Mesodermal cell (in vitro differentiated cells): Measurements from ENCODE around the gene NEK11.

Source experiments
- H3K27ac ChIP-seq: 2 replicates; pipeline ENCODE4 v1.7.0; 2013; ENCODE audit warnings: mild to moderate bottlenecking, low read depth, low read length, moderate library complexity; ENCODE audit not compliant: severe bottlenecking
- H3K36me3 ChIP-seq: 2 replicates; pipeline ENCODE4 v1.7.1; 2013; ENCODE audit warnings: mild to moderate bottlenecking, low read length, moderate library complexity; ENCODE audit not compliant: control insufficient read depth, insufficient read depth
- H3K4me1 ChIP-seq: one replicate; pipeline ENCODE4 v1.7.1; 2013; ENCODE audit warnings: mild to moderate bottlenecking, low read length; ENCODE audit not compliant: insufficient read depth, control insufficient read depth, poor library complexity, severe bottlenecking
- H3K4me3 ChIP-seq: 2 replicates; pipeline ENCODE4 v1.7.0; 2013; ENCODE audit warnings: low read length, control low read depth, mild to moderate bottlenecking; ENCODE audit not compliant: insufficient read depth, poor library complexity, severe bottlenecking; ENCODE audit errors: extremely low read depth
- H3K9me3 ChIP-seq: 2 replicates; pipeline ENCODE4 v1.7.1; 2013; ENCODE audit warnings: mild to moderate bottlenecking, low read length, moderate library complexity; ENCODE audit not compliant: control insufficient read depth
- WGBS, 2 experiments: methylation state at CpG; one replicate each; pipeline ENCODE4 v1.1.5; 2013; ENCODE audit warnings: missing lambda C conversion rate in 2 of 2; ENCODE audit not compliant: insufficient coverage in 2 of 2; 5-methylcytosine and 5-hydroxymethylcytosine counted together

The NEK11 gene

GRCh38 chr3:131299836-131300235, 273.2 kb downstream of the NEK11 start:
- no peak overlapping the region for H3K4me3 ChIP-seq
- H3K4me1 ChIP-seq, result no peaks in the 10 kb centered on the region
- no peak overlapping the region for H3K27ac ChIP-seq
- H3K36me3 ChIP-seq, result no peaks in the 10 kb centered on the region
- no CpG with 5 or more reads among the region's 1 CpG for WGBS, 2 experiments
- H3K9me3 ChIP-seq, result no peaks in the 10 kb centered on the region

- no peak overlapping the region for H3K27ac ChIP-seq
- H3K4me3 ChIP-seq, result no peak overlapping the region
- no peaks in the 10 kb centered on the region for H3K36me3 ChIP-seq
- no peaks in the 10 kb centered on the region for H3K4me1 ChIP-seq
- H3K9me3 ChIP-seq, result no peaks in the 10 kb centered on the region
Measured at GRCh38 chr3:131303848-131304247, 277.2 kb downstream of the NEK11 start.

- 85 to 92% methylated on average over 4 to 5 of the region's 5 CpGs for WGBS, 2 experiments
Measured at GRCh38 chr3:131304890-131305289, 278.2 kb downstream of the NEK11 start.

DNA sequence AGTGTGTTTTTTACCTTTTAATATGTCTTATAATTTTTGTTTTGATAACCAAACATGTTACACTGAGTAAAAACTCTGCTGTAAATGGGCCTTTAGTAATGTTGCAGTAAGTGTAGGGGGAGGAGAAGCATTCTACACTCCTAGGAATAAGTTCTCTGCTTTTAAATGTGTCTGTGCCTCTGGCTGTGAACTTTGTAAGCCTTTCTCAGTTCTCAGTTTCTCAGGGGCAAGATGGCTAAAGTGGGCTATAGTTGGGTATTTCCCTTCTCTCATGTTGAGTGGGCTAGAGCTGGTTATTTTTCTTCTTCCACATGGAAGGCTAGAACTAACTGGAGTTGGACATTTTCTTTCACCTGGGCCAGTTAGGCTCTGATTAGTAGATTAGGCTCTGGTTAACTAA, 279.6 kb downstream of the NEK11 start:
- Histone ChIP-seq H3K4me1 (no peaks in the 10 kb centered on the region), H3K36me3 (no peaks in the 10 kb centered on the region), H3K27ac (no peak overlapping the region), H3K9me3 (no peaks in the 10 kb centered on the region), H3K4me3 (no peak overlapping the region)

More at GRCh38 chr3:131304890-131305289, 278.2 kb downstream of the NEK11 start:
- Histone ChIP-seq H3K27ac (no peak overlapping the region), H3K4me1 (no peaks in the 10 kb centered on the region), H3K36me3 (no peaks in the 10 kb centered on the region), H3K4me3 (no peak overlapping the region), H3K9me3 (no peaks in the 10 kb centered on the region)

DNA sequence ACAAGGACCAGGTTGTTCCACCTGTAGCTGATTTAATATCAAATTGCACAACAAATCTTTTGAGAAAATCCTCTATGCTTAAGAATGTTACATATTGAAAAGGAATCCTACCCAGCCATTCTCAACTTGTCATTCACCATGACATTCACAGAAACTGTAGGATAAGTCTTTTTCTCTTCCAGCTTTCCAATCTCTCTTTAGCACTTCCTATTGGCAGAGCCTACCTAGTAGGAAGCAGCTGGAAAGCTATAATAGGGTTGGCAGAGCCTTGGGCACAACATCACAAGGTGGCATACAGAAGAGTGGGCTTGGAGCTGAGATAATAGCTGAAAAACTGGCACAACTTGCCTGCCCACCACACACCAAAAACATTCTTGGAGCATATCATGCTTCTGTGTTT, 287.6 kb downstream of the NEK11 start:
- Histone ChIP-seq H3K4me3 (no peak overlapping the region), H3K36me3 (no peaks in the 10 kb centered on the region), H3K4me1 (no peaks in the 10 kb centered on the region), H3K9me3 (no peaks in the 10 kb centered on the region), H3K27ac (no peak overlapping the region)

- no peaks in the 10 kb centered on the region for H3K36me3 ChIP-seq
- H3K4me1 ChIP-seq, result no peaks in the 10 kb centered on the region
- H3K9me3 ChIP-seq, result no peaks in the 10 kb centered on the region
- WGBS, 2 experiments, result no CpG with 5 or more reads among the region's 2 CpGs
- no peak overlapping the region for H3K27ac ChIP-seq
- no peak overlapping the region for H3K4me3 ChIP-seq
Measured at GRCh38 chr3:131315162-131315561, 288.5 kb downstream of the NEK11 start.

- Histone ChIP-seq H3K9me3 (no peaks in the 10 kb centered on the region), H3K36me3 (no peaks in the 10 kb centered on the region), H3K4me1 (no peaks in the 10 kb centered on the region), H3K4me3 (no peak overlapping the region), H3K27ac (no peak overlapping the region)
- WGBS, 2 experiments, result 87 to 100% methylated on average over 1 of the region's 2 CpGs
Measured at GRCh38 chr3:131317667-131318066, 291.0 kb downstream of the NEK11 start.

DNA sequence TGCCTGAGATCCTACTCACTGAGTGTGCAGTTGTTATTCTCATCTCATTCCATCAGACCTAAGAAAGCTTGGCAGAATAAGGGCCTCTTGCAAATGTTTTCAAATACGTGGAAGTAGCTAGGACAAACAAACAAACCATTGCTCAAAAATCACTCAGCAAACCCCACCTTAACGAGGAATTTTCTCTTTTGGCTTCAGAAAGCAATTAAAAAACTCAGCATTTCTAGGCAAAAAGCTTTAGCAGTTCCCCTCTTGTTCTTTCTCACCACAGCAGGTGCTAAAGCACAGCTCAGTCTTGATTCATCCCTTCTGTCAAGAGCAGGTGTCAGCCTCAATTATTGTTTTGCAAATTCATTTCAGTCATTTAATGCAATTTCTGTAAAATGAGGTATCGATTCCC, 296.3 kb downstream of the NEK11 start:
- Histone ChIP-seq H3K9me3 (no peaks in the 10 kb centered on the region), H3K4me1 (no peaks in the 10 kb centered on the region), H3K27ac (no peak overlapping the region), H3K36me3 (no peaks in the 10 kb centered on the region), H3K4me3 (no peak overlapping the region)
- 56 to 62% methylated on average over 1 to 3 of the region's 3 CpGs for WGBS, 2 experiments

GRCh38 chr3:131323792-131324191, 297.1 kb downstream of the NEK11 start:
- no peak overlapping the region for H3K4me3 ChIP-seq
- 90% methylated on average over 2 of the region's 2 CpGs for WGBS, 2 experiments
- no peak overlapping the region for H3K27ac ChIP-seq
- H3K9me3 ChIP-seq, result no peaks in the 10 kb centered on the region
- no peaks in the 10 kb centered on the region for H3K4me1 ChIP-seq
- H3K36me3 ChIP-seq, result no peaks in the 10 kb centered on the region

DNA sequence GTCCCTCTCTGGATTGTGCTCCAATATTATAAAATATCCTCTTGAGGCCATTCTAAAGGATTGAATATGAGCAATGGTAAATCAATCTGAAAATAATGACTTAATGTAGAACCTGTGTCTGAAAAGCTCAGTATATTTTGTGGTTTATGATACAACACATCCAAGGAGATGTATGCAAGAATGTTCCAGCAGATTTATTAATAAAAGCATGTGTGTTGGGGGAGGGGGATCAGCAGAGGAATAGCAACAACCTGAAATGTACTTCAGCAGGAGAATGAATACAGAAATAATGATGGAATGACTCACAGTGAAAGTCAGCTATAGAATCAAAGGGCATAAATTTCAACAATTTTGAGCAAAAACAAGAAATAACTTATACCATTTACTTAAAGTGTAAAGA, 298.2 kb downstream of the NEK11 start:
- H3K27ac ChIP-seq, result no peak overlapping the region
- H3K9me3 ChIP-seq, result no peaks in the 10 kb centered on the region
- H3K36me3 ChIP-seq, result no peaks in the 10 kb centered on the region
- no peak overlapping the region for H3K4me3 ChIP-seq
- H3K4me1 ChIP-seq, result no peaks in the 10 kb centered on the region

DNA sequence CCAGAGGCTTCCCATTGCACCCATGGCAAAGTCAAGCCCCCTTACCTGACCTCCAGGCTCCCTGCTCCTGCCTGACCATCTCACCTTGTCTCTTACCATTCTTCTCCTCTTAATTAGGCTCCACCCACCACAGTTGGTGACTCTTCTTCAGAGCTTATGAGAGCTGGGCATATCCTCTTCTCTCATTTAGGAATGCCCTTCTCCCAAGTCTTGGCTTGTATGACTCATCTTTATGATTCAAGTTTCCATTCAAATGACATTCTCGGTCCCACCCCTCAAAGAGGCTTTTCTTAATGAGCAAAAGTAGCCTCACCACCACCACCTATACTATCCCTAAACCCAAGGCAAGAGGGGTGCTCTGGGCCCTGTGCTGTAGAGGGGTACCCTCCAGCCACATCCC, 299.6 kb downstream of the NEK11 start:
- no CpG with 5 or more reads among the region's 1 CpG for WGBS, 2 experiments

DNA sequence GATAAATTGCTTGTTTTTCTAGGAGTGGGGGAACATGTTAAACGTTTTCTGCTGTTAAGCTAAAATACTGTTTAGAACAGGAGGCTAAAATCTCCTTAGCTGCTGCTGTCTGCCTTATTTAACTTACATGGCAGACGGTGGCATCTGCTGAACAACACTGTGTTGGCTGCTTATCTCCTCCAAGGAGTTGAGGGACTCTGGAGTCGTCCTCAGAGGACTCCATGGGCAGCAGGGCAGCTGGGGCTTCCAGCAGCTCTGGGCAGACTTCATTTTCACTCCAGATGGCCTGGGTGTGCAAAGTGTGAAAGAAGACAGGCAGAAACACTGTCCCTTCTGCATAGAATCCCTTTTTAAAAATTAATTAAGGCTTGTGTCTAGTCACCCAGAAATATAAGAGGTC, 302.0 kb downstream of the NEK11 start:
- Histone ChIP-seq H3K4me1 (no peaks in the 10 kb centered on the region), H3K27ac (no peak overlapping the region), H3K9me3 (no peaks in the 10 kb centered on the region), H3K4me3 (no peak overlapping the region), H3K36me3 (no peaks in the 10 kb centered on the region)
- WGBS, 2 experiments, result 76 to 91% methylated on average over 1 to 3 of the region's 3 CpGs

More for the DNA sequence above, 299.6 kb downstream of the NEK11 start:
- Histone ChIP-seq H3K9me3 (no peaks in the 10 kb centered on the region), H3K36me3 (no peaks in the 10 kb centered on the region), H3K4me3 (no peak overlapping the region), H3K4me1 (no peaks in the 10 kb centered on the region), H3K27ac (no peak overlapping the region)
